ENCODE results near the gene ADK. TPM values are rescaled to one million over a fixed set of nuclear protein-coding genes. Genes with fewer than 3 reads are reported as not detected.

The ADK gene
- total RNA-seq, 4 donors from 2014 or later, result 15.3 to 23.3 (median 20.8) TPM

- TF ChIP-seq POLR2AphosphoS5 (IDR thresholded peaks at IDR 0.05) (no peak), EP300 (IDR thresholded peaks at IDR 0.05) (no peak), CTCF (IDR thresholded peaks at IDR 0.05) (no peak), POLR2A (IDR thresholded peaks at IDR 0.05) (no peak)
- H3K27ac ChIP-seq, result no peak overlapping the region
- no peaks in the 10 kb centered on the region for H3K4me1 ChIP-seq
- H3K9me3 ChIP-seq, result no peaks in the 10 kb centered on the region
- H3K4me3 ChIP-seq, result no peak overlapping the region
- no peaks in the 10 kb centered on the region for H3K27me3 ChIP-seq
- no peak for ATAC-seq
- H3K36me3 ChIP-seq, result peaks cover 0 to 6% of the 10 kb centered on the region in 2 donors
Observed at GRCh38 chr10:74691164-74691563, 540.1 kb downstream of the ADK start.

- ATAC-seq, result no peak
- Histone ChIP-seq H3K36me3 (peaks cover 0 to 6% of the 10 kb centered on the region in 2 donors), H3K27ac (no peak overlapping the region), H3K4me1 (no peaks in the 10 kb centered on the region), H3K4me3 (no peak overlapping the region), H3K9me3 (no peaks in the 10 kb centered on the region), H3K27me3 (no peaks in the 10 kb centered on the region)
- TF ChIP-seq POLR2A (IDR thresholded peaks at IDR 0.05) (no peak), POLR2AphosphoS5 (IDR thresholded peaks at IDR 0.05) (no peak)
- WGBS, 2 donors (ENCODE audit: low coverage in 1 of 2), result 62 to 81% methylated on average over 3 of the region's 3 CpGs
Observed at GRCh38 chr10:74704629-74705357, 553.8 kb downstream of the ADK start.

DNA sequence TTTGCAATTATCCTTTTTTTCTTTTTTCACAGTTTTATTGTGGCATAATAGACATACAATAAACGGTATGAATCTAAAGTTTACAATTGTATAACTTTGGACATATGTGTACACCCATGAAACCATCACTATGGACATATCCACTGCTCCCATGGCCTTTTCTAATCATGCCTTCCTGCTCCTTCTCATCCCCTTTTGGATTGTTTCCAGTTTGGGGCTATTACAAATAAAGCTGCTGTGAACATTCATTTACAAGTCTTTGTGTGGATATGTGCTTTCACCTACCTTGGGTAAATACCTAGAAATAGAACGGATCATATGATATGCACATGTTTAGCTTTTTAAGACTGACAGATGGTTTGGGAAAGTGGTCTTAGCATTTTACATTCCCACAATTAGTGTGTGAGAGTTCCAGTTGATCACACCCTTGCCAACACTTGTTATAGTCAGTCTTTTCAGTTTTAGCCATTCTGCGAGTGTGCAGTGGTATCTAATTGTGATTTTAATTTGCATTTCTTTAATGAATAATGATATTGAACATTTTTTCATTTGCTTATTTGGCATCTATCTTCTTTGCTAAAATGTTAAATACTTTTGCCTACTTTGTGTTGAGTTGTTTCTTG lies 554.4 kb downstream of the ADK start:
- H3K4me3 ChIP-seq, result no peak overlapping the region
- H3K36me3 ChIP-seq, result peaks cover 0 to 8% of the 10 kb centered on the region in 2 donors
- 83 to 90% methylated on average over 3 of the region's 3 CpGs for WGBS, 2 donors (ENCODE audit: low coverage in 1 of 2)
- no peaks in the 10 kb centered on the region for H3K27me3 ChIP-seq
- no peak overlapping the region for H3K27ac ChIP-seq
- H3K4me1 ChIP-seq, result no peaks in the 10 kb centered on the region
- TF ChIP-seq POLR2AphosphoS5 (IDR thresholded peaks at IDR 0.05) (no peak), CTCF (IDR thresholded peaks at IDR 0.05) (no peak), POLR2A (IDR thresholded peaks at IDR 0.05) (no peak), EP300 (IDR thresholded peaks at IDR 0.05) (no peak)
- H3K9me3 ChIP-seq, result no peaks in the 10 kb centered on the region
- no peak for ATAC-seq

DNA sequence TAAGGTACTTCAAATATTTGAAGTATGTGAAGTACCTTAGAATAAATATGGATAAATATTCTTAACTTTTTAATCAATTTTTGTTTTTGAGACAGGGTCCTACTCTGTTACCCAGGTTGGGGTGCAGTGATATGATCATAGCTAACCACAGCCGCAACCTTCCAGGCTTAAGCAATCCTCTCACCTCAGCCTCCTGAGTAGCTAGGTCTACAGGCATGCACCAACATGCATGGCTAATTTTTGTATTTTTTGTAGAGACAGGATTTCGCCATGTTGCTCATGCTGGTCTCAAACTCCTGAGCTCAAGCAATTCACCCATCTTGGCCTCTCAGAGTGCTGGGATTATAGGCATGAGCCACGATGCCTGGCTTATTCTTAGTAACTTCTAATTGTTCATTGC lies 555.9 kb downstream of the ADK start:
- H3K4me1 ChIP-seq, result no peaks in the 10 kb centered on the region
- H3K27ac ChIP-seq, result no peak overlapping the region
- H3K36me3 ChIP-seq, result peaks cover 0 to 8% of the 10 kb centered on the region in 2 donors
- no peak for TF ChIP-seq POLR2AphosphoS5 (IDR thresholded peaks at IDR 0.05)
- TF ChIP-seq POLR2A (IDR thresholded peaks at IDR 0.05), result no peak
- no peak for TF ChIP-seq EP300 (IDR thresholded peaks at IDR 0.05)
- TF ChIP-seq CTCF (IDR thresholded peaks at IDR 0.05), result no peak
- 96 to 100% methylated on average over 3 of the region's 3 CpGs for WGBS, 2 donors (ENCODE audit: low coverage in 1 of 2)
- no peaks in the 10 kb centered on the region for H3K9me3 ChIP-seq
- ATAC-seq, result no peak
- no peak overlapping the region for H3K4me3 ChIP-seq
- H3K27me3 ChIP-seq, result no peaks in the 10 kb centered on the region

GRCh38 chr10:74708246-74708645 lies 557.2 kb downstream of the ADK start:
- TF ChIP-seq POLR2A (IDR thresholded peaks at IDR 0.05), result no peak
- no peak for TF ChIP-seq POLR2AphosphoS5 (IDR thresholded peaks at IDR 0.05)
- TF ChIP-seq CTCF (IDR thresholded peaks at IDR 0.05), result no peak
- no peak for TF ChIP-seq EP300 (IDR thresholded peaks at IDR 0.05)
- Histone ChIP-seq H3K4me3 (no peak overlapping the region), H3K27me3 (no peaks in the 10 kb centered on the region), H3K4me1 (no peaks in the 10 kb centered on the region), H3K9me3 (no peaks in the 10 kb centered on the region), H3K36me3 (peaks cover 0 to 8% of the 10 kb centered on the region in 2 donors), H3K27ac (no peak overlapping the region)
- ATAC-seq, result no peak
- 100% methylated on average over 2 of the region's 2 CpGs for WGBS, 2 donors (ENCODE audit: low coverage in 1 of 2)

Data from gastroesophageal sphincter (tissue), 4 donors.